CD4-positive, alpha-beta T cell treated with Interleukin-6 at 100 ng/mL for 8 hours (primary cell): ENCODE results near the gene MYOD1.

Experiments used
- DNase-seq: peaks from one replicate; pipeline ENCODE4 v3.0.0-alpha.2; 2020; ENCODE audit warnings: mixed read lengths, low spot score

The MYOD1 gene

GRCh38 chr11:17771415-17771814, 52.0 kb downstream of the MYOD1 start:
- DNase-seq, result no peak
